ENCODE results near the gene SLCO3A1.

Gene SLCO3A1

GRCh38 chr15:92035961-92036360, 182.5 kb downstream of the SLCO3A1 start:
- no peak for TF ChIP-seq CTCF (IDR thresholded peaks at IDR 0.05; ENCODE audit: insufficient read depth, low read length, missing control alignments)
- H3K4me3 ChIP-seq (ENCODE audit: low read depth, low read length), result no peak overlapping the region
- no peak for DNase-seq (ENCODE audit: low read depth, low spot score)
- POLR2A ChIA-PET, result no interaction called here
- CTCF ChIA-PET, result interaction anchor here (1.0 kb wide), 1 partner anchor 18 kb away, joined by 3 read pairs; no protein-coding TSS in a partner anchor

- POLR2A ChIA-PET, result no interaction called here
- no peak overlapping the region for H3K4me3 ChIP-seq (ENCODE audit: low read depth, low read length)
- no peak for TF ChIP-seq CTCF (IDR thresholded peaks at IDR 0.05; ENCODE audit: insufficient read depth, low read length, missing control alignments)
- CTCF ChIA-PET, result interaction anchor here (1.1 kb wide), 1 partner anchor 9 kb away, joined by 3 read pairs; no protein-coding TSS in a partner anchor
- no peak for DNase-seq (ENCODE audit: low read depth, low spot score)
Measured at GRCh38 chr15:92037491-92037890, 184.0 kb downstream of the SLCO3A1 start.

GRCh38 chr15:92040350-92040749, 186.8 kb downstream of the SLCO3A1 start:
- DNase-seq (ENCODE audit: low read depth, low spot score), result no peak
- ChIA-PET CTCF (no interaction called here), POLR2A (no interaction called here)
- H3K4me3 ChIP-seq (ENCODE audit: low read depth, low read length), result no peak overlapping the region
- no peak for TF ChIP-seq CTCF (IDR thresholded peaks at IDR 0.05; ENCODE audit: insufficient read depth, low read length, missing control alignments)

GRCh38 chr15:92041371-92041770, 187.9 kb downstream of the SLCO3A1 start:
- CTCF ChIA-PET, result no interaction called here
- TF ChIP-seq CTCF (IDR thresholded peaks at IDR 0.05; ENCODE audit: insufficient read depth, low read length, missing control alignments), result no peak
- no peak for DNase-seq (ENCODE audit: low read depth, low spot score)
- no peak overlapping the region for H3K4me3 ChIP-seq (ENCODE audit: low read depth, low read length)
- POLR2A ChIA-PET, result no interaction called here

GRCh38 chr15:92043283-92043682, 189.8 kb downstream of the SLCO3A1 start:
- no peak overlapping the region for H3K4me3 ChIP-seq (ENCODE audit: low read depth, low read length)
- POLR2A ChIA-PET, result no interaction called here
- no peak for DNase-seq (ENCODE audit: low read depth, low spot score)
- CTCF ChIA-PET, result no interaction called here
- no peak for TF ChIP-seq CTCF (IDR thresholded peaks at IDR 0.05; ENCODE audit: insufficient read depth, low read length, missing control alignments)

- TF ChIP-seq CTCF (IDR thresholded peaks at IDR 0.05; ENCODE audit: insufficient read depth, low read length, missing control alignments), result no peak
- DNase-seq (ENCODE audit: low read depth, low spot score), result no peak
- POLR2A ChIA-PET, result no interaction called here
- no peak overlapping the region for H3K4me3 ChIP-seq (ENCODE audit: low read depth, low read length)
- CTCF ChIA-PET, result no interaction called here
Measured at GRCh38 chr15:92044203-92044909, 190.8 kb downstream of the SLCO3A1 start.

All from AG04449 (cell line).